Fibroblast of villous mesenchyme (primary cell): Measurements from ENCODE around the gene ERBB4. TPM values are rescaled to one million over a fixed set of nuclear protein-coding genes. Genes with fewer than 3 reads are reported as not detected.

ENCODE experiments used
- DNase-seq: peaks from one replicate; pipeline ENCODE4 v3.0.0-alpha.2; 2010; ENCODE audit warnings: low read depth
- H3K4me3 ChIP-seq: 2 replicates; pipeline ENCODE4 v1.5.1; 2011; ENCODE audit warnings: low read depth, mild to moderate bottlenecking, low read length
- CTCF ChIP-seq: IDR thresholded peaks from 2 replicates; pipeline ENCODE4 v1.5.1; 2012; ENCODE audit warnings: low read depth, mild to moderate bottlenecking, low read length; ENCODE audit not compliant: insufficient read depth
- total RNA-seq: library from RNA; depleted of rRNA; stranded (reverse); fragments of >200 nt; gene quantifications from 2 replicates; pipeline ENCODE4 v1.2.3, GENCODE V29; 2012

Gene ERBB4
- total RNA-seq, 1 donor: under 0.01 TPM

- DNase-seq: no peak
- no peak overlapping the region for H3K4me3 ChIP-seq
- no peak for TF ChIP-seq CTCF
Observed at GRCh38 chr2:211513446-211513845, 1025.2 kb downstream of the ERBB4 start.

- no peak for DNase-seq
- no peak for TF ChIP-seq CTCF
- no peak overlapping the region for H3K4me3 ChIP-seq
Observed at GRCh38 chr2:211512806-211513205, 1025.8 kb downstream of the ERBB4 start.

GRCh38 chr2:211503856-211504255 lies 1034.7 kb downstream of the ERBB4 start:
- H3K4me3 ChIP-seq: no peak overlapping the region
- no peak for TF ChIP-seq CTCF
- DNase-seq: no peak

- DNase-seq: no peak
- no peak for TF ChIP-seq CTCF
- H3K4me3 ChIP-seq: no peak overlapping the region
Observed at GRCh38 chr2:211503198-211503597, 1035.4 kb downstream of the ERBB4 start.

- TF ChIP-seq CTCF: no peak
- no peak for DNase-seq
- H3K4me3 ChIP-seq: no peak overlapping the region
Observed at GRCh38 chr2:211498551-211499205, 1039.9 kb downstream of the ERBB4 start.

- no peak overlapping the region for H3K4me3 ChIP-seq
- no peak for DNase-seq
- TF ChIP-seq CTCF: no peak
Observed at GRCh38 chr2:211495339-211495738, 1043.3 kb downstream of the ERBB4 start.

GRCh38 chr2:211494536-211494935 lies 1044.1 kb downstream of the ERBB4 start:
- DNase-seq: no peak
- TF ChIP-seq CTCF: no peak
- no peak overlapping the region for H3K4me3 ChIP-seq
